Dermis microvascular lymphatic vessel endothelial cell (primary cell): ENCODE measurements around the gene S100G. TPM values are rescaled to one million over a fixed set of nuclear protein-coding genes. Genes with fewer than 3 reads are reported as not detected.

ENCODE experiments used
- DNase-seq, 2 donors: peaks; one replicate each; pipeline versions ENCODE4 v3.0.0 to v3.0.0-alpha.2; 2010; ENCODE audit warnings: low read depth in 2 of 2
- total RNA-seq: library from RNA; depleted of rRNA; stranded (reverse); fragments of >200 nt; gene quantifications from 2 replicates; pipeline ENCODE4 v1.2.1, GENCODE V29; 2014

The S100G gene
- total RNA-seq, 1 donor from 2014 or later: not detected

- DNase-seq: no peak
Observed at GRCh38 chrX:16646366-16647138, 3.4 kb upstream of the S100G start.

GRCh38 chrX:16651391-16652024, 1.6 kb downstream of the S100G start:
- DNase-seq: no peak

- DNase-seq: no peak
Observed at GRCh38 chrX:16653424-16653823, 3.5 kb downstream of the S100G start.

GRCh38 chrX:16654093-16654492, 4.1 kb downstream of the S100G start:
- DNase-seq: no peak

GRCh38 chrX:16658284-16658683, 8.3 kb downstream of the S100G start:
- peak in 1 of 2 donors; percentile 60 for DNase-seq

- no peak for DNase-seq
Observed at GRCh38 chrX:16659321-16659720, 9.4 kb downstream of the S100G start.

GRCh38 chrX:16661495-16661894, 11.5 kb downstream of the S100G start:
- DNase-seq: no peak

GRCh38 chrX:16662402-16662801, 12.4 kb downstream of the S100G start:
- no peak for DNase-seq

- DNase-seq: peak in 1 of 2 donors; percentile 28
Observed at GRCh38 chrX:16664074-16664473, 14.1 kb downstream of the S100G start.

GRCh38 chrX:16664626-16665025, 14.7 kb downstream of the S100G start:
- peak in 1 of 2 donors; percentile 5 for DNase-seq

- DNase-seq: peak in 1 of 2 donors; percentile 26
Observed at GRCh38 chrX:16665089-16665488, 15.1 kb downstream of the S100G start.

GRCh38 chrX:16666541-16666940, 16.6 kb downstream of the S100G start:
- DNase-seq: peak; percentile 49 to 71

- peak; percentile 51 to 66 for DNase-seq
Observed at GRCh38 chrX:16671005-16671404, 21.0 kb downstream of the S100G start.

- DNase-seq: no peak
Observed at GRCh38 chrX:16678689-16679088, 28.7 kb downstream of the S100G start.

GRCh38 chrX:16683007-16683664, 33.2 kb downstream of the S100G start:
- DNase-seq: no peak

- DNase-seq: no peak
Observed at GRCh38 chrX:16687514-16687913, 37.6 kb downstream of the S100G start.

- DNase-seq: peak; percentile 42 to 48
Observed at GRCh38 chrX:16695079-16695676, 45.2 kb downstream of the S100G start.

GRCh38 chrX:16696956-16697355, 47.0 kb downstream of the S100G start:
- DNase-seq: no peak

- DNase-seq: no peak
Observed at GRCh38 chrX:16699389-16699788, 49.4 kb downstream of the S100G start.

- DNase-seq: no peak
Observed at GRCh38 chrX:16700734-16701133, 50.8 kb downstream of the S100G start.

- DNase-seq: no peak
Observed at GRCh38 chrX:16702700-16703599, 53.0 kb downstream of the S100G start.
